K562 (cell line): ENCODE results near the gene CLTB. TPM values are rescaled to one million over a fixed set of nuclear protein-coding genes. Genes with fewer than 3 reads are reported as not detected.
A peak's percentile ranks its signal among the peaks of the same experiment; 100 is the strongest.

ENCODE experiments used
- ATAC-seq: fragments of 200-7000 bp; cut with Tn5 transposase; 3 replicates; pipeline ENCODE4 v1.9.1; 2020; ENCODE audit warnings: moderate library complexity
- BruUV-seq: library from RNA; stranded (reverse); fragments of 400-500 nt; replicated peaks from 2 replicates; lab custom pipeline; 2021; lab: Mats Ljungman, UMichigan
- CTCF ChIA-PET: fragments of 300-600 bp; formaldehyde crosslinking; extraction: SDS; loops from one replicate; lab custom pipeline; 2021; ENCODE audit warnings: low intra/inter-chr PET ratio; lab: Yijun Ruan, JAX
- POLR2A ChIA-PET: fragments of 300-600, 350-650 bp; sonication (Branson Sonifier 250); formaldehyde crosslinking; extraction: SDS; loops from one replicate; lab custom pipeline; 2021; ENCODE audit warnings: antibody characterized with exemption, inconsistent platforms; lab: Yijun Ruan, JAX
- DNase-seq, 4 experiments: peaks; one replicate each; pipeline versions ENCODE4 v3.0.0 to v3.0.0-alpha.2; 2011 to 2018; ENCODE audit warnings: low spot score in 3 of 4, mixed read lengths in 3 of 4; ENCODE audit errors: extremely low read depth in 1 of 4
- FAIRE-seq: peaks from 2 replicates; lab custom pipeline; 2011; peaks lifted over from hg19 to GRCh38; lab: Jason Lieb, UNC
- H2AFZ ChIP-seq: 2 replicates; pipeline ENCODE4 v1.6.0; 2011; ENCODE audit warnings: low read depth, low read length, control low read depth, inconsistent platforms
- H3K27ac ChIP-seq: fragments of 200-600 bp; 3 replicates; pipeline ENCODE4 v1.8.0; 2011; ENCODE audit warnings: low read depth, mild to moderate bottlenecking, control low read depth, inconsistent platforms, low read length, moderate library complexity, mixed read lengths; ENCODE audit errors: extremely low read depth
- H3K27me3 ChIP-seq, 2 experiments: fragments of 300-600 bp in 1 of 2; 2 replicates in 1 of 2; 3 replicates in 1 of 2; pipeline versions ENCODE4 v1.6.0 to v1.8.0; 2011; ENCODE audit warnings: inconsistent platforms in 2 of 2, low read length in 2 of 2, mild to moderate bottlenecking in 1 of 2, mixed read lengths in 1 of 2, moderate library complexity in 1 of 2; ENCODE audit not compliant: control insufficient read depth in 2 of 2, insufficient read depth in 2 of 2
- H3K36me3 ChIP-seq: fragments of 300-600 bp; 3 replicates; pipeline ENCODE4 v1.8.0; 2011; ENCODE audit warnings: mild to moderate bottlenecking, low read length, inconsistent platforms; ENCODE audit not compliant: control insufficient read depth, insufficient read depth
- H3K4me1 ChIP-seq, 2 experiments: fragments of 200-600 bp in 1 of 2; replicated peaks in 1 of 2; 2 replicates in 1 of 2; 3 replicates in 1 of 2; pipeline versions ENCODE4 v1.5.1 to v1.8.0; 2011; ENCODE audit warnings: inconsistent platforms in 2 of 2, low read length in 2 of 2, mild to moderate bottlenecking in 1 of 2, mixed read lengths in 1 of 2, moderate library complexity in 1 of 2; ENCODE audit not compliant: control insufficient read depth in 2 of 2, insufficient read depth in 2 of 2
- H3K4me2 ChIP-seq: 2 replicates; pipeline ENCODE4 v1.6.1; 2011; ENCODE audit warnings: low read length, control low read depth, inconsistent platforms, mixed read lengths; ENCODE audit not compliant: insufficient read depth
- H3K4me3 ChIP-seq: fragments of 200-600 bp; sonication (generic), shearing (Covaris generic); 2 replicates; pipeline ENCODE4 v1.5.1; 2016; ENCODE audit warnings: control low read depth, inconsistent platforms
- H3K79me2 ChIP-seq: fragments of 200-600 bp; 3 replicates; pipeline ENCODE4 v1.8.0; 2011; ENCODE audit warnings: low read length, inconsistent platforms; ENCODE audit not compliant: control insufficient read depth, insufficient read depth
- H3K9ac ChIP-seq, 2 experiments: 2 replicates each; pipeline versions ENCODE4 v1.6.0 to v1.6.1; 2011; ENCODE audit warnings: low read depth in 2 of 2, low read length in 2 of 2, control low read depth in 1 of 2, inconsistent platforms in 1 of 2, mild to moderate bottlenecking in 1 of 2, mixed read lengths in 1 of 2; ENCODE audit not compliant: insufficient read depth in 1 of 2
- H3K9me1 ChIP-seq: one replicate; pipeline ENCODE4 v1.6.0; 2011; ENCODE audit warnings: inconsistent platforms, mild to moderate bottlenecking, low read length, moderate library complexity; ENCODE audit not compliant: control insufficient read depth, insufficient read depth
- H3K9me3 ChIP-seq: replicated peaks from 2 replicates; pipeline ENCODE4 v1.5.1; 2011; ENCODE audit warnings: low read depth, low read length, inconsistent platforms; ENCODE audit not compliant: control insufficient read depth, insufficient read depth
- H4K20me1 ChIP-seq: replicated peaks from 2 replicates; pipeline ENCODE4 v1.6.1; 2011; ENCODE audit warnings: low read length, inconsistent platforms, mixed read lengths; ENCODE audit not compliant: control insufficient read depth, insufficient read depth
- CBFA2T3 ChIP-seq: fragments of 450-650 bp; IDR thresholded peaks from 2 replicates; pipeline ENCODE4 v1.6.1; 2017
- DACH1 ChIP-seq: fragments of 450-650 bp; IDR thresholded peaks from 2 replicates; pipeline ENCODE4 v1.6.1; 2018; ENCODE audit not compliant: partially characterized antibody
- EGR1 ChIP-seq: fragments of 450-650 bp; conservative IDR thresholded peaks from 2 replicates; pipeline ENCODE4 v1.6.1; 2017; ENCODE audit warnings: mild to moderate bottlenecking
- MCM2 ChIP-seq: fragments of 450-650 bp; IDR thresholded peaks from 2 replicates; pipeline ENCODE4 v1.6.1; 2017; ENCODE audit warnings: low read depth, mild to moderate bottlenecking
- NFE2 ChIP-seq: IDR thresholded peaks from 2 replicates; pipeline ENCODE4 v1.6.1; 2014; ENCODE audit warnings: antibody characterized with exemption, low read depth
- PHF20 ChIP-seq: fragments of 450-650 bp; IDR thresholded peaks from 2 replicates; pipeline ENCODE4 v1.6.1; 2018; ENCODE audit not compliant: partially characterized antibody
- SMARCA4 ChIP-seq: fragments of 450-650 bp; IDR thresholded peaks from 2 replicates; pipeline ENCODE4 v1.6.1; 2016
- SP1 ChIP-seq: sonication (generic); formaldehyde crosslinking; IDR thresholded peaks from 2 replicates; pipeline ENCODE4 v1.8.1; 2022; ENCODE audit warnings: mild to moderate bottlenecking, missing genetic modification reagents
- ZNF586 ChIP-seq: fragments of 450-650 bp; formaldehyde crosslinking; conservative IDR thresholded peaks from 2 replicates; pipeline ENCODE4 v1.4.0; 2020; ENCODE audit warnings: mild to moderate bottlenecking, moderate library complexity
- ZNF707 ChIP-seq: fragments of 250-450 bp; sonication (Bioruptor Pico); conservative IDR thresholded peaks from 2 replicates; pipeline ENCODE4 v1.8.0; 2022; ENCODE audit warnings: inconsistent platforms, mild to moderate bottlenecking, moderate library complexity
- WGBS: fragments of 100-300 bp; shearing (Covaris generic); methylation state at CpG from one replicate; pipeline ENCODE4 v1.1.6; 2016; ENCODE audit warnings: low coverage, mixed read lengths; ENCODE audit not compliant: insufficient coverage; ENCODE audit errors: missing lambda C conversion rate; 5-methylcytosine and 5-hydroxymethylcytosine counted together
- in situ Hi-C: fragments of 300-500 bp; cut with MboI; formaldehyde crosslinking; loops from 4 replicates; pipeline ENCODE4 v1.15.0; 2018; ENCODE audit warnings: inconsistent platforms, mixed read lengths
- intact Hi-C: fragments of 100-400 bp; cut with micrococcal nuclease; formaldehyde crosslinking; loops from 2 replicates; pipeline ENCODE4 v1.14.2; 2022
- polyA plus RNA-seq, 8 experiments: library from polyadenylated mRNA; depleted of rRNA in 4 of 8; stranded (reverse) in 5 of 8; unstranded in 3 of 8; fragments of >200 nt; fragmentation: Nextera tagmentation in 2 of 8; fragmentation: Illumina TruSeq in 1 of 8; extraction: Ambion mirVana in 2 of 8; extraction: Trizol in 1 of 8; gene quantifications; 2 replicates each; pipeline versions ENCODE4 v1.2.1 to v1.2.3, GENCODE V29; 2011 to 2014; ENCODE audit warnings: inconsistent platforms in 1 of 8, missing spikeins in 1 of 8
- total RNA-seq, 7 experiments: library from RNA; depleted of rRNA in 6 of 7; stranded (reverse); fragments of >200 nt in 6 of 7; fragmentation: Illumina TruSeq in 2 of 7; extraction: Trizol in 2 of 7; gene quantifications; 2 replicates each; pipeline versions ENCODE4 v1.2.1 to v1.2.3, GENCODE V29; 2011 to 2021; ENCODE audit warnings: low replicate concordance in 1 of 7
- TF ChIP-seq, protein P1 (sequence below): sonication (generic); formaldehyde crosslinking; IDR thresholded peaks from 2 replicates; pipeline ENCODE4 v1.8.1; 2023; ENCODE audit warnings: mild to moderate bottlenecking, missing genetic modification reagents
- TF ChIP-seq, protein P2 (sequence below), 2 experiments: fragments of 450-650 bp; conservative IDR thresholded peaks; 2 replicates each; pipeline ENCODE4 v1.6.1; 2017; ENCODE audit warnings: mild to moderate bottlenecking in 2 of 2, moderate library complexity in 2 of 2
- TF ChIP-seq, protein P3 (sequence below): fragments of 450-650 bp; IDR thresholded peaks from 2 replicates; pipeline ENCODE4 v1.6.1; 2018; ENCODE audit not compliant: partially characterized antibody

The CLTB gene
- total and polyA plus RNA-seq, 9 of the 15 experiments (the other 6 are each of a cell fraction or from before 2014, with no cell fraction given): 1.8 to 117 (median 39.0) TPM

DNA sequence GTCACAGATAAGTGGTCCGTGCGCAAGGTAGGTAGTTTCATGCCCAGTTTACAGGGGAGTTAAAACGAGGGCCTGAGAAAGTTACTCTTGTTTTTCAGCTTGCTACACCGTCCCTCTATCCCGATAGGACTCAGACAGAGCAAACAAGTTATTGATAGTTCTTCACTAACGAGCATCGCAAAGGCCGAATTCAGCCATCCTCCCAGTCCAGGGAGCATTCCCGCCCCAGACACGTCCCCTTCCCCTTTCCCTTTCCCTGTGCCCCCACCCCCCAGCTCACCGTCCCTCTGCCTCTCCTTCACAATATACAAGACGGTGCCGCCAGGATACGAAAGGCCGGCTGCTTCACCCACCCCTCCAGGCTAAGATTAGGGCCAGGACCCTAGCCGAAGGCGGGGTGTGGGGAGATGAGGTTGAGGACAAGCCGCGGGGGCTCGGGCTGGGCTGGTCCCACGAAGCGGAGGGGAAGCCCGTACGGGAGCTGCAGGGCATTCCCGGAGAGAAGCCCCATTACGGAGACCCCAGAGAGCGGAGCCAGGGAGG, 55.4 kb downstream of the CLTB start (continued):
- TF ChIP-seq ZNF586 (CRISPR knock-in tag) (no peak), MCM2 (no peak), DACH1 (no peak), PHF20 (no peak)
- TF ChIP-seq, protein P1, sequence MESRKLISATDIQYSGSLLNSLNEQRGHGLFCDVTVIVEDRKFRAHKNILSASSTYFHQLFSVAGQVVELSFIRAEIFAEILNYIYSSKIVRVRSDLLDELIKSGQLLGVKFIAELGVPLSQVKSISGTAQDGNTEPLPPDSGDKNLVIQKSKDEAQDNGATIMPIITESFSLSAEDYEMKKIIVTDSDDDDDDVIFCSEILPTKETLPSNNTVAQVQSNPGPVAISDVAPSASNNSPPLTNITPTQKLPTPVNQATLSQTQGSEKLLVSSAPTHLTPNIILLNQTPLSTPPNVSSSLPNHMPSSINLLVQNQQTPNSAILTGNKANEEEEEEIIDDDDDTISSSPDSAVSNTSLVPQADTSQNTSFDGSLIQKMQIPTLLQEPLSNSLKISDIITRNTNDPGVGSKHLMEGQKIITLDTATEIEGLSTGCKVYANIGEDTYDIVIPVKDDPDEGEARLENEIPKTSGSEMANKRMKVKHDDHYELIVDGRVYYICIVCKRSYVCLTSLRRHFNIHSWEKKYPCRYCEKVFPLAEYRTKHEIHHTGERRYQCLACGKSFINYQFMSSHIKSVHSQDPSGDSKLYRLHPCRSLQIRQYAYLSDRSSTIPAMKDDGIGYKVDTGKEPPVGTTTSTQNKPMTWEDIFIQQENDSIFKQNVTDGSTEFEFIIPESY (CRISPR knock-in tag): no peak

DNA sequence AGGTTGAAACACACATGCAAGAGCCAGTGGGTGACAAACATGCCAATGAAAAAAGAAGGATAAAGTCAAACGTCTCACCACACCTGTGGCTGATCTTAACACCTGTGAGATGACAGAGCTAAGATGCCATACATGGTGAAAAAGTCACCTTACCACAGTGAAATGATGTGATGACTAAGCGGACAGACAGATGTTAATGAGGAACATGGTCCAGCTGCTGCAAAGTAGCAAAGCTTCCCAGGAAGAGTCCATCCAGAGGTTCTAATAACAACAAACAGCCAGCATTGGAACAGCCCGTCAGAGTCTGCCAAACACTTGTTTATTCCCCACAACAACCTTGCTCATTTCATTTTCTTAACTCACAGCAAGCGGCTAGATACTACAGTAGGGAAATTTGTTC, 56.7 kb downstream of the CLTB start:
- ATAC-seq: no peak
- H3K9ac ChIP-seq: no peak overlapping the region
- DNase-seq: no peak
- 74% methylated on average over 4 of the region's 4 CpGs for WGBS
- H3K4me2 ChIP-seq: peak overlapping the region; percentile 6; the same call in 1 of the 2 replicates
- no peak overlapping the region for H2AFZ ChIP-seq
- BruUV-seq: TSS peak; percentile 31
- TF ChIP-seq ZNF707 (CRISPR knock-in tag) (no peak), CBFA2T3 (peak; percentile 11; the same call in 1 of the 2 replicates), SP1 (CRISPR knock-in tag) (no peak), SMARCA4 (no peak), EGR1 (no peak), NFE2 (0 out of 2 replicates have a peak, but pooled peaks have one; percentile 26)
- TF ChIP-seq, protein P2, sequence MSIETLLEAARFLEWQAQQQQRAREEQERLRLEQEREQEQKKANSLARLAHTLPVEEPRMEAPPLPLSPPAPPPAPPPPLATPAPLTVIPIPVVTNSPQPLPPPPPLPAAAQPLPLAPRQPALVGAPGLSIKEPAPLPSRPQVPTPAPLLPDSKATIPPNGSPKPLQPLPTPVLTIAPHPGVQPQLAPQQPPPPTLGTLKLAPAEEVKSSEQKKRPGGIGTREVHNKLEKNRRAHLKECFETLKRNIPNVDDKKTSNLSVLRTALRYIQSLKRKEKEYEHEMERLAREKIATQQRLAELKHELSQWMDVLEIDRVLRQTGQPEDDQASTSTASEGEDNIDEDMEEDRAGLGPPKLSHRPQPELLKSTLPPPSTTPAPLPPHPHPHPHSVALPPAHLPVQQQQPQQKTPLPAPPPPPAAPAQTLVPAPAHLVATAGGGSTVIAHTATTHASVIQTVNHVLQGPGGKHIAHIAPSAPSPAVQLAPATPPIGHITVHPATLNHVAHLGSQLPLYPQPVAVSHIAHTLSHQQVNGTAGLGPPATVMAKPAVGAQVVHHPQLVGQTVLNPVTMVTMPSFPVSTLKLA (conservative IDR thresholded peaks at IDR 0.05): 0 out of 4 replicates have a peak, but pooled peaks of 1 of the 2 experiments have one; percentile 18
- TF ChIP-seq, protein P3, sequence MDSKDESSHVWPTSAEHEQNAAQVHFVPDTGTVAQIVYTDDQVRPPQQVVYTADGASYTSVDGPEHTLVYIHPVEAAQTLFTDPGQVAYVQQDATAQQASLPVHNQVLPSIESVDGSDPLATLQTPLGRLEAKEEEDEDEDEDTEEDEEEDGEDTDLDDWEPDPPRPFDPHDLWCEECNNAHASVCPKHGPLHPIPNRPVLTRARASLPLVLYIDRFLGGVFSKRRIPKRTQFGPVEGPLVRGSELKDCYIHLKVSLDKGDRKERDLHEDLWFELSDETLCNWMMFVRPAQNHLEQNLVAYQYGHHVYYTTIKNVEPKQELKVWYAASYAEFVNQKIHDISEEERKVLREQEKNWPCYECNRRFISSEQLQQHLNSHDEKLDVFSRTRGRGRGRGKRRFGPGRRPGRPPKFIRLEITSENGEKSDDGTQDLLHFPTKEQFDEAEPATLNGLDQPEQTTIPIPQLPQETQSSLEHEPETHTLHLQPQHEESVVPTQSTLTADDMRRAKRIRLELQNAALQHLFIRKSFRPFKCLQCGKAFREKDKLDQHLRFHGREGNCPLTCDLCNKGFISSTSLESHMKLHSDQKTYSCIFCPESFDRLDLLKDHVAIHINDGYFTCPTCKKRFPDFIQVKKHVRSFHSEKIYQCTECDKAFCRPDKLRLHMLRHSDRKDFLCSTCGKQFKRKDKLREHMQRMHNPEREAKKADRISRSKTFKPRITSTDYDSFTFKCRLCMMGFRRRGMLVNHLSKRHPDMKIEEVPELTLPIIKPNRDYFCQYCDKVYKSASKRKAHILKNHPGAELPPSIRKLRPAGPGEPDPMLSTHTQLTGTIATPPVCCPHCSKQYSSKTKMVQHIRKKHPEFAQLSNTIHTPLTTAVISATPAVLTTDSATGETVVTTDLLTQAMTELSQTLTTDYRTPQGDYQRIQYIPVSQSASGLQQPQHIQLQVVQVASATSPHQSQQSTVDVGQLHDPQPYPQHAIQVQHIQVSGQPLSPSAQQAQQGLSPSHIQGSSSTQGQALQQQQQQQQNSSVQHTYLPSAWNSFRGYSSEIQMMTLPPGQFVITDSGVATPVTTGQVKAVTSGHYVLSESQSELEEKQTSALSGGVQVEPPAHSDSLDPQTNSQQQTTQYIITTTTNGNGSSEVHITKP: peak; percentile 67
- H3K79me2 ChIP-seq: peaks cover 55% of the 10 kb centered on the region
- H3K27me3 ChIP-seq: no peaks in the 10 kb centered on the region
- ChIA-PET POLR2A (interaction anchor here (0.8 to 3.7 kb wide), 5 partner anchors 7 to 88 kb away, joined by 3 to 23 read pairs (median 5); partner anchors contain the start of gene FAF2), CTCF (no interaction called here)
- intact Hi-C loops: no loop called here
- no peaks in the 10 kb centered on the region for H3K9me3 ChIP-seq
- peaks cover 44% of the 10 kb centered on the region for H3K36me3 ChIP-seq
- no peak overlapping the region for H3K4me3 ChIP-seq
- no peaks in the 10 kb centered on the region for H4K20me1 ChIP-seq
- no peak for FAIRE-seq
- no peak overlapping the region for H3K27ac ChIP-seq
- in situ Hi-C loops: no loop called here
- no peaks in the 10 kb centered on the region for H3K9me1 ChIP-seq
- peaks cover 9 to 15% of the 10 kb centered on the region in 2 experiments; a peak in 4 of 5 replicates for H3K4me1 ChIP-seq
